Upper lobe of left lung (tissue), 4 donors: ENCODE results near the gene SCLT1.

ENCODE experiments used
- POLR2A ChIP-seq, 4 donors: fragments of 450-650 bp; IDR thresholded peaks; one replicate each; pipeline ENCODE4 v1.5.1; 2016 to 2017; ENCODE audit warnings: antibody characterized with exemption in 4 of 4, mild to moderate bottlenecking in 2 of 4
- TF ChIP-seq, protein P1 (sequence below), 6 experiments: fragments of 450-650 bp in 4 of 6; fragments of 200-600 bp in 2 of 6; sonication (generic) in 2 of 6; IDR thresholded peaks; one replicate each; pipeline ENCODE4 v1.5.1; 2016 to 2019; ENCODE audit warnings: antibody characterized with exemption in 6 of 6

DNA sequence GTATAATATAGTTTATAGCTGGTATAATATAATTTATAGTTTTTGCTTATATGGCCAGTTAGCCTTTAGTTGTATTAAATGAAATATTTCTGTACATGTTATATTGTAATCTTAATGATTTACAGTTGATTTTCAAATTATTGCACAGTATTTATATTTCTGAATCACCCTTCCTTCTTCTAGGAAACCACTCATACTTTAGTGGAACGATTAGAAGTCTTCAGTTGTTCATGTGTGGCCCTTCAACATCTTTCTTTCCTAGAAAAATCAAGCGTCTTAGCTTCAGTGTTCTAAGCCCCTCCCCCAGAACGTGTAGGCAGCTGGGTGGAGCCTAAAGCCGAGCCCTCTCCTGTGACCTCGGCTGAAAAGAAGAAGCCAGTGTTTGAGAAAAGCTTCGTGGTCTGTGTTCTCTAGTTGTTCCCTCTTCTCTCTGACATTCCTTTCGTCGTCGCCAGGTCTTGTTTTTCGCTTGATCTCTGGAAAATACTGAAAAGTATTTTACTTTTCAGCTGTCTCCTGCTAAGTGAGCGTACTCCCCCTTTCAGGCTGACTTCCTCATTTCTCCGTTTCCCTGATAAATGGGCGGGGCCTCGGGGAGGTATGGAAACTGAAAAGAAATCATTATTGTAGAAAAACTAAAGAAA is 2.6 kb upstream of the SCLT1 start, which contains the start of gene C4orf33:
- peak in 2 of 4 donors; percentile 21 to 48 for TF ChIP-seq POLR2A (IDR thresholded peaks at IDR 0.05)
- TF ChIP-seq, protein P1, sequence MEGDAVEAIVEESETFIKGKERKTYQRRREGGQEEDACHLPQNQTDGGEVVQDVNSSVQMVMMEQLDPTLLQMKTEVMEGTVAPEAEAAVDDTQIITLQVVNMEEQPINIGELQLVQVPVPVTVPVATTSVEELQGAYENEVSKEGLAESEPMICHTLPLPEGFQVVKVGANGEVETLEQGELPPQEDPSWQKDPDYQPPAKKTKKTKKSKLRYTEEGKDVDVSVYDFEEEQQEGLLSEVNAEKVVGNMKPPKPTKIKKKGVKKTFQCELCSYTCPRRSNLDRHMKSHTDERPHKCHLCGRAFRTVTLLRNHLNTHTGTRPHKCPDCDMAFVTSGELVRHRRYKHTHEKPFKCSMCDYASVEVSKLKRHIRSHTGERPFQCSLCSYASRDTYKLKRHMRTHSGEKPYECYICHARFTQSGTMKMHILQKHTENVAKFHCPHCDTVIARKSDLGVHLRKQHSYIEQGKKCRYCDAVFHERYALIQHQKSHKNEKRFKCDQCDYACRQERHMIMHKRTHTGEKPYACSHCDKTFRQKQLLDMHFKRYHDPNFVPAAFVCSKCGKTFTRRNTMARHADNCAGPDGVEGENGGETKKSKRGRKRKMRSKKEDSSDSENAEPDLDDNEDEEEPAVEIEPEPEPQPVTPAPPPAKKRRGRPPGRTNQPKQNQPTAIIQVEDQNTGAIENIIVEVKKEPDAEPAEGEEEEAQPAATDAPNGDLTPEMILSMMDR (IDR thresholded peaks at IDR 0.05) = no peak
